Central memory CD8-positive, alpha-beta T cell (primary cell): ENCODE data around the gene TLX1.
A peak's percentile ranks its signal among the peaks of the same experiment; 100 is the strongest.

Experiments
- ATAC-seq: fragments of 150-1000 bp; cut with Tn5 transposase; replicated peaks from 2 replicates; pipeline ENCODE4 v1.10.0; 2022; ENCODE audit warnings: mild to moderate bottlenecking, moderate FRiP score, moderate number of reproducible peaks; ENCODE audit not compliant: poor library complexity, severe bottlenecking; ENCODE audit errors: extremely low read depth
- DNase-seq, 2 donors: peaks; one replicate each; pipeline ENCODE4 v3.0.0; 2021; ENCODE audit warnings: low spot score in 2 of 2
- H3K27ac Mint-ChIP-seq: one replicate; pipeline ENCODE4 v1.8.0; 2022; ENCODE audit warnings: low read depth, mild to moderate bottlenecking, moderate library complexity, mixed read lengths
- H3K27me3 Mint-ChIP-seq: one replicate; pipeline ENCODE4 v1.8.0; 2022; ENCODE audit warnings: mixed read lengths
- H3K36me3 Mint-ChIP-seq: one replicate; pipeline ENCODE4 v1.8.0; 2022; ENCODE audit warnings: mild to moderate bottlenecking, moderate library complexity, mixed read lengths; ENCODE audit not compliant: insufficient read depth
- H3K4me1 Mint-ChIP-seq: one replicate; pipeline ENCODE4 v1.8.0; 2022; ENCODE audit warnings: mixed read lengths
- H3K4me3 Mint-ChIP-seq: one replicate; pipeline ENCODE4 v1.8.0; 2022; ENCODE audit warnings: mild to moderate bottlenecking, moderate library complexity, mixed read lengths
- H3K9me3 Mint-ChIP-seq: one replicate; pipeline ENCODE4 v1.8.0; 2022; ENCODE audit warnings: mixed read lengths

Gene TLX1

GRCh38 chr10:101130984-101131961 lies at the start of gene TLX1:
TLX1 (plus strand) TSS chr10:101131300; CDS start chr10:101131542, 242 bp downstream.
- DNase-seq: no peak
- ATAC-seq: no peak
- H3K9me3 Mint-ChIP-seq: no peaks in the 10 kb centered on the region
- H3K4me1 Mint-ChIP-seq: peaks cover 17% of the 10 kb centered on the region
- peaks cover 90% of the 10 kb centered on the region for H3K27me3 Mint-ChIP-seq
- H3K27ac Mint-ChIP-seq: no peak within 1 kb of the TSS
- peak within 1 kb of the TSS; percentile 41 for H3K4me3 Mint-ChIP-seq
- peaks cover 6% of the 10 kb centered on the region for H3K36me3 Mint-ChIP-seq

GRCh38 chr10:101085846-101086245 lies 45.3 kb upstream of the TLX1 start:
- H3K9me3 Mint-ChIP-seq: no peaks in the 10 kb centered on the region
- H3K36me3 Mint-ChIP-seq: peaks cover 1% of the 10 kb centered on the region

DNA sequence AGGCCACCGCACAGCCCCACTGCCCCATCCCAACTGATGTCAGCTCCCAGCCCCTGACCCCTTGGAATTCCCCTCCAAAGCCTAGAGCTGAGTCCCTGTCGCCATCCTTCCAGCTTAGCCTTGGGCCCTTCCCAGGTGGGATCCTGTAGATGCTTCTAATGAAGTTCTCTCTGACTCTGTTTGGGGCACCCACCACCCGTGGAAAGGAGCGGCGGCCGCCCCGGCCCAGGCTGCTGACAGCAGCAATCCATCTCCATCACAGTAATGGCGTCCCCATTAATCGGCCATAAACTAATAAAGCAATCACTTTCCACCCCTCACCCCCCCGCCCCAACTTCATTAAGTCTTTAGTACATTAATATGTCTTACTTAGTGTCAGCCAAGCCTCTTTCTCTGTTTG lies 43.7 kb upstream of the TLX1 start:
- ATAC-seq (no peak), DNase-seq (no peak)
- Mint-ChIP-seq H3K27me3 (peaks cover 92% of the 10 kb centered on the region), H3K4me3 (no peak overlapping the region), H3K4me1 (no peaks in the 10 kb centered on the region), H3K27ac (no peak overlapping the region), H3K9me3 (no peaks in the 10 kb centered on the region), H3K36me3 (no peaks in the 10 kb centered on the region)

More at GRCh38 chr10:101085846-101086245, 45.3 kb upstream of the TLX1 start:
- no peak for DNase-seq
- no peak overlapping the region for H3K27ac Mint-ChIP-seq
- no peaks in the 10 kb centered on the region for H3K4me1 Mint-ChIP-seq
- ATAC-seq: no peak
- peaks cover 91% of the 10 kb centered on the region for H3K27me3 Mint-ChIP-seq
- no peak overlapping the region for H3K4me3 Mint-ChIP-seq

DNA sequence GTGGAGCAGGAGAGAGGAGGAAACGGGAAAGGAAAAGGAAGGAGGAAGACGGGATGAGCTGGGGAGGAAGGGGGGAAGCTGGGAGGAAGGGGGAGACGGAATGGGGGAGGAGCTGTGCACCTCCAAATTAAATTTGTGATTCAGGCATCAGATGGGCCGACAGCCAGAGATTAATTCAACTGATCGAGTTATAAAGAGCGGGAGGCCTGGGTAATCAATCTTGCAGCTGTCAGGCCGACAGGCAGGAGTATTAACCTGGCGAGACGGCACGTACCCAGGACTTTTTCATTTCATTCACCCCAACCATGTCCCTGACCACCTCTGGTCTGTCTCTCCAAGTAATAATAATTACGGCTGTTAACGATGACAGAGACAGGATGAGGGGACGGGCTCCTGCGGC lies 43.1 kb upstream of the TLX1 start:
- Mint-ChIP-seq H3K9me3 (no peaks in the 10 kb centered on the region), H3K27ac (no peak overlapping the region), H3K4me3 (no peak overlapping the region), H3K36me3 (no peaks in the 10 kb centered on the region), H3K4me1 (no peaks in the 10 kb centered on the region), H3K27me3 (peaks cover 92% of the 10 kb centered on the region)
- ATAC-seq (no peak), DNase-seq (no peak)

- no peak for DNase-seq
- H3K4me3 Mint-ChIP-seq: no peak overlapping the region
- no peaks in the 10 kb centered on the region for H3K9me3 Mint-ChIP-seq
- H3K27me3 Mint-ChIP-seq: peaks cover 95% of the 10 kb centered on the region
- no peaks in the 10 kb centered on the region for H3K36me3 Mint-ChIP-seq
- no peak overlapping the region for H3K27ac Mint-ChIP-seq
- ATAC-seq: no peak
- no peaks in the 10 kb centered on the region for H3K4me1 Mint-ChIP-seq
Observed at GRCh38 chr10:101089520-101090299, 41.4 kb upstream of the TLX1 start.

DNA sequence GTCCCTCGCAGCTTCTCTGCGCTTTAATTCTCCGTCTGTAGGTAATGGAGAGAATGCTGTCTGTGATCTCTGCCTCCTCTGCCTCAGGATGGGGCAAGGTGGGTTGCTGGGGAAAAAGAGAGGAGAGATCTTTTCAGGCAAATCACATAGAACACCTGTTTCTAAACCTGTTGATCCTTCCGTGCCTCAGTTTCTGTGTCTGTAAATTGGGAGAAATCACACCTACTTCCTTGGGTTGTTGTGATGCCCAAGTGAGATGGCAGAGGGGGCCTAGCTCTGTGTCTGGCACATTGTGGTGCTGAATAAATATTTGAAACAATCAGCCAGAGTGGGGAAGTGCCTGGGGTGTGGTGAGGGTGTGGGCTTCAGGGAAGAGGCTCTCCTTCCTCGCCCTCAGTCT lies 40.5 kb upstream of the TLX1 start:
- Mint-ChIP-seq H3K27me3 (peaks cover 95% of the 10 kb centered on the region), H3K27ac (no peak overlapping the region), H3K36me3 (no peaks in the 10 kb centered on the region), H3K4me1 (peaks cover 2% of the 10 kb centered on the region), H3K9me3 (no peaks in the 10 kb centered on the region), H3K4me3 (no peak overlapping the region)
- no peak for ATAC-seq
- DNase-seq: no peak

DNA sequence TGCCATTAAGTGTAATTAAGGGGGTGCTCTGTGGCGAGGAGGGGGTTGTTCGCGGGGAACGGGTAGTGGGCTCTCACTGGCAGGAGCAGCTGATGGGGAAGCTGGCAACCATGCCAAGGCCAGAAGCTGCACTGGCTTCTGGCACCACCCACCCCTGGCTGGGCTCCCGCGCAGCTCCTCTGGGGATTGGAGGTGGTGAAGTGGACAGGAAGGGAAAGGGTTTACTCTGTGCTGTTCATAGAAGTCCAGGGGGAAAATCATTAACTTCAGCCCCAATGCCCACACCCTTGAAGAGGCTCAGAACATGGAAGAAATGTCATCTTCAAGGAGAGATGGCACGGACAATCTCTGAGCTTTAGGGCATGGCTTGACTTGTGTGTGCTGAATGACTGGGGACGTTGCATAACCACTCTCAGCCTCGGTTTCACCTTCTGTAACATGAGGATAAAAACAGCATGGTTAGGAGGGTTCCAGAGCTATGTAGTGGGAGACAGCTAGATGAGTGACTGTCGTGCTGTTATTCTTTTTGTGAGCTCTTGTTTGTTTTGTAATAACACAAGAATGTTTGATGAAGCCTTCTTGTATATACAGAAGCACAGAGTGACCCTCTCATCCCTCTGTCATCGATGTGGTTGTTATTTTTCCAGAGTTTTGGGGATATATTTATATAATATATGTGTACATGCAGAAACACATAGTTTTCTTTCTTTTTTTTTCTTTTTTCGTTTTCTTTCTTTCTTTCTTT lies 39.4 kb upstream of the TLX1 start:
- H3K27ac Mint-ChIP-seq: no peak overlapping the region
- no peaks in the 10 kb centered on the region for H3K9me3 Mint-ChIP-seq
- DNase-seq (no peak), ATAC-seq (no peak)
- no peak overlapping the region for H3K4me3 Mint-ChIP-seq
- H3K36me3 Mint-ChIP-seq: peaks cover 2% of the 10 kb centered on the region
- peaks cover 94% of the 10 kb centered on the region for H3K27me3 Mint-ChIP-seq
- H3K4me1 Mint-ChIP-seq: peaks cover 5% of the 10 kb centered on the region

DNA sequence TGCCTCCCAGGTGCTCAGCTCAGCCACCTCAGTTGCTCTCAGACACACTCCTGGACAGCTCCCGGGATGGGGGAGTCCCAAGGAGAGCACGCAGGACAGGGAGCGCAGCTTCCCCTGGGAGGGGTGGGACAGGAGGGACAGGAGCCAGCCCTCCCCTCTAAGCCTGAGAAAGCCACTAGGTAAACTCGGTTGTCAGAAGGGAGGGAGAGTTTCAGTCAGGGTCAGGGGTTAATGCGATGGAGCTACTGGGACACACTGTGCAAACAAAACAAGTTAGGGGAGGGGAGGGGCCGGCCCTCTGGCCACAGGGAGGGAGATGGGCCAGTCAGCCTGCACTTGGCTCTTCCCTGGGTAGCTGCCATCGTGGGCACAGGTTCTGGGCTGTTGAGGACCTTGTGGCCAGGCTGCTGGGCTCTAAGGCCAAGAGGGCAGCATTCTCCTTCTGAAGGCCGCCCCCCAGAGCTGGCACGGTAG lies 38.2 kb upstream of the TLX1 start:
- Mint-ChIP-seq H3K4me3 (no peak overlapping the region), H3K4me1 (peaks cover 5% of the 10 kb centered on the region), H3K9me3 (no peaks in the 10 kb centered on the region), H3K27ac (no peak overlapping the region), H3K27me3 (peaks cover 94% of the 10 kb centered on the region), H3K36me3 (peaks cover 2% of the 10 kb centered on the region)
- ATAC-seq (no peak), DNase-seq (no peak)

DNA sequence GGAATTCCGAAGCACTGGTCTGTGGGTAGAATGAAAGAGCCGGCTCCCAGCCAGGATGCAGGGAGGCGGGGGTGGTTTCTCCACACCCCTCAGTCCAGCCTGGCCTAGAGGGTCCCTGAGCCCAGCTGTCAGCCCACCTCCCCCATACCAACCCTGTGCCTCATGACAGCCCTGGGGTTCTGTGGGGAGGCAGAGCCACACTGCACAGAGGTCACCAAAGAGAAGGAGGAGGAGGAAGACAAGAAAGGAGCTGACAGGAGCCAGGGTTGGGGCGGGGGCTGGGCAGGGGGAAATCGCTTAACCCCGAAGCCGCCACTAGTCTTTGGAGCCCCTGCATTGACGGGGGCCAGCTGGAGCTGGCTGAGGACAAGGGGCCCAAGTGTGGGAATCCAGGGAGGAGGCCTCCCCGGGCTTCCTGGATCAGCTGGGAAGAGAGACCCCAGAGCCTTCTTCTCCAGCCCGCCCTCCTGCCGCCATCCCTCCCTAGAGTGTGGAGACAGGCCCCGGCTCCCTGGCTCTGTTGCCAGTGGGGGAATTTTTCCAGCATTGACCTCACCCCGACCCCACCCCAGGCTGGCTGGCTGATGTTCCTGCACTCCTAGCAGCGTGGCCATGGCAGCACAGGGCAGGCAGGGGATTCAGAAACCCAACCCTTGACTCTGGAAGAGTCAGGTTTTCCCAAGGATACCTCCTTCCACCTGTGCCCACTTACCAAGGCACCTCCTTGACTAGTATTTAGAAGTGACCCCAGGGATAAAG lies 36.8 kb upstream of the TLX1 start:
- Mint-ChIP-seq H3K27ac (no peak overlapping the region), H3K4me3 (no peak overlapping the region), H3K9me3 (no peaks in the 10 kb centered on the region), H3K36me3 (peaks cover 2% of the 10 kb centered on the region), H3K27me3 (peaks cover 90% of the 10 kb centered on the region), H3K4me1 (peaks cover 5% of the 10 kb centered on the region)
- DNase-seq: no peak
- no peak for ATAC-seq

- Mint-ChIP-seq H3K36me3 (peaks cover 2% of the 10 kb centered on the region), H3K27ac (no peak overlapping the region), H3K9me3 (no peaks in the 10 kb centered on the region), H3K4me3 (no peak overlapping the region), H3K4me1 (peaks cover 5% of the 10 kb centered on the region), H3K27me3 (peaks cover 90% of the 10 kb centered on the region)
- ATAC-seq (no peak), DNase-seq (no peak)
Observed at GRCh38 chr10:101095004-101095403, 36.1 kb upstream of the TLX1 start.

GRCh38 chr10:101095550-101096213 lies 35.4 kb upstream of the TLX1 start:
- Mint-ChIP-seq H3K9me3 (no peaks in the 10 kb centered on the region), H3K4me3 (no peak overlapping the region), H3K4me1 (peaks cover 5% of the 10 kb centered on the region), H3K27ac (no peak overlapping the region), H3K36me3 (peaks cover 2% of the 10 kb centered on the region), H3K27me3 (peaks cover 90% of the 10 kb centered on the region)
- peak; percentile 45 to 55 for DNase-seq
- ATAC-seq: peak; percentile 73
